Mesodermal cell (in vitro differentiated cells): Measurements from ENCODE around the gene PLEKHG4B.

Source experiments
- H3K27ac ChIP-seq: 2 replicates; pipeline ENCODE4 v1.7.0; 2013; ENCODE audit warnings: mild to moderate bottlenecking, low read depth, low read length, moderate library complexity; ENCODE audit not compliant: severe bottlenecking
- H3K36me3 ChIP-seq: 2 replicates; pipeline ENCODE4 v1.7.1; 2013; ENCODE audit warnings: mild to moderate bottlenecking, low read length, moderate library complexity; ENCODE audit not compliant: control insufficient read depth, insufficient read depth
- H3K4me1 ChIP-seq: one replicate; pipeline ENCODE4 v1.7.1; 2013; ENCODE audit warnings: mild to moderate bottlenecking, low read length; ENCODE audit not compliant: insufficient read depth, control insufficient read depth, poor library complexity, severe bottlenecking
- H3K4me3 ChIP-seq: 2 replicates; pipeline ENCODE4 v1.7.0; 2013; ENCODE audit warnings: low read length, control low read depth, mild to moderate bottlenecking; ENCODE audit not compliant: insufficient read depth, poor library complexity, severe bottlenecking; ENCODE audit errors: extremely low read depth
- H3K9me3 ChIP-seq: 2 replicates; pipeline ENCODE4 v1.7.1; 2013; ENCODE audit warnings: mild to moderate bottlenecking, low read length, moderate library complexity; ENCODE audit not compliant: control insufficient read depth
- WGBS, 2 experiments: methylation state at CpG; one replicate each; pipeline ENCODE4 v1.1.5; 2013; ENCODE audit warnings: missing lambda C conversion rate in 2 of 2; ENCODE audit not compliant: insufficient coverage in 2 of 2; 5-methylcytosine and 5-hydroxymethylcytosine counted together

Gene PLEKHG4B

GRCh38 chr5:139579-140442, 47.8 kb downstream of the PLEKHG4B start:
- no peak overlapping the region for H3K27ac ChIP-seq
- H3K4me3 ChIP-seq = no peak overlapping the region
- H3K4me1 ChIP-seq = no peaks in the 10 kb centered on the region
- 91 to 93% methylated on average over 29 to 33 of the region's 36 CpGs for WGBS, 2 experiments
- H3K9me3 ChIP-seq = no peaks in the 10 kb centered on the region
- peaks cover 13% of the 10 kb centered on the region for H3K36me3 ChIP-seq

GRCh38 chr5:140443-140829, 48.5 kb downstream of the PLEKHG4B start:
- Histone ChIP-seq H3K4me1 (no peaks in the 10 kb centered on the region), H3K36me3 (peaks cover 17% of the 10 kb centered on the region), H3K4me3 (no peak overlapping the region), H3K27ac (no peak overlapping the region), H3K9me3 (no peaks in the 10 kb centered on the region)
- WGBS, 2 experiments = 94 to 100% methylated on average over 1 to 2 of the region's 7 CpGs

- Histone ChIP-seq H3K4me3 (no peak overlapping the region), H3K27ac (no peak overlapping the region), H3K9me3 (no peaks in the 10 kb centered on the region), H3K36me3 (peaks cover 22% of the 10 kb centered on the region), H3K4me1 (no peaks in the 10 kb centered on the region)
- 91 to 94% methylated on average over 7 to 9 of the region's 13 CpGs for WGBS, 2 experiments
These were observed 49.2 kb downstream of the PLEKHG4B start for GRCh38 chr5:141211-141610.

GRCh38 chr5:141761-142160, 49.8 kb downstream of the PLEKHG4B start:
- Histone ChIP-seq H3K4me1 (no peaks in the 10 kb centered on the region), H3K36me3 (peaks cover 26% of the 10 kb centered on the region), H3K4me3 (no peak overlapping the region), H3K27ac (no peak overlapping the region), H3K9me3 (peaks cover 3% of the 10 kb centered on the region)
- 90 to 96% methylated on average over 10 to 12 of the region's 12 CpGs for WGBS, 2 experiments

DNA sequence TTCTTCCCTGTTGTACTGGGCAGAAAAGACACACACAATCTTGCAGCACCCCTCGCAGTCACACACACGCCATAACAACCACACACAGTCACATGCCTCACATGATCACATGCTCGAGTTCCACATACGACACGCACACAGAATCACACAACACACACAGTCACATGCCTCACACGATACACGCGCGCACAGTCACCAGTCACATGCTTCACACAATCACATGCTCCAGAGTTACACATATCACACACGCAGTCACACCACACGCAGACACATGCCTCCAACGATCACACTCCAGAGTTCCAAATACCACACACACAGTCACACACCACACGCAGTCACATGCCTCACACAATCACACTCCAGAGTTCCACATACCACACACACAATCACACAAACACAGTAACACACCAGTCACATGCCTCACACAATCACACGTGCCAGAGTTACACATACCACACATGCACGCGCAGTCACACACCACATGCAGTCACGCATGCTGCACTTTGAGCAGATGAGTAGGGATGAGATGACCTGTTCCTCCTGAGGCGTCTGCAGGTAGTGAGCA, 50.4 kb downstream of the PLEKHG4B start:
- Histone ChIP-seq H3K36me3 (peaks cover 32% of the 10 kb centered on the region), H3K4me3 (no peak overlapping the region), H3K27ac (no peak overlapping the region), H3K4me1 (no peaks in the 10 kb centered on the region), H3K9me3 (peaks cover 9% of the 10 kb centered on the region)
- WGBS, 2 experiments = 97% methylated on average over 18 of the region's 18 CpGs

DNA sequence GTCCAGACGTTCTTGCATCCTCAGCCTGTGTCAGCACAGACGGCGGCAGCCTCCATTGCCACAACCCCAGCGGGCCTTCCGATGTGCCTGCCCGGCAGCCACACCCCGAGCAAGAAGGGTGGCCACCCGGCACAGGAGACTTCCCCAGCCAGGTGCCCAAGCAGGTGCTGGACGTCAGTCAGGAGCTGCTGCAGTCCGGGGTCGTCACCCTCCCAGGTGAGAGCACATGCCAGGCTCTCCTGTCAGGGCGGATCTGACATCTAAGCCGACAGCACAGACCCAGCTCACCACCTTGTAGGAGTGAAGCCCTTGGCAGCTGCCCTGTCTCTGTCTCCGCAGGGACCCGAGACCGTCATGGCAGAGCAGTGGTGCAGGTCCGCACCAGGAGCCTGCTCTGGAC, 51.1 kb downstream of the PLEKHG4B start:
- Histone ChIP-seq H3K4me3 (no peak overlapping the region), H3K27ac (no peak overlapping the region), H3K36me3 (peaks cover 35% of the 10 kb centered on the region), H3K9me3 (peaks cover 16% of the 10 kb centered on the region), H3K4me1 (no peaks in the 10 kb centered on the region)
- WGBS, 2 experiments = 80 to 86% methylated on average over 17 of the region's 17 CpGs

DNA sequence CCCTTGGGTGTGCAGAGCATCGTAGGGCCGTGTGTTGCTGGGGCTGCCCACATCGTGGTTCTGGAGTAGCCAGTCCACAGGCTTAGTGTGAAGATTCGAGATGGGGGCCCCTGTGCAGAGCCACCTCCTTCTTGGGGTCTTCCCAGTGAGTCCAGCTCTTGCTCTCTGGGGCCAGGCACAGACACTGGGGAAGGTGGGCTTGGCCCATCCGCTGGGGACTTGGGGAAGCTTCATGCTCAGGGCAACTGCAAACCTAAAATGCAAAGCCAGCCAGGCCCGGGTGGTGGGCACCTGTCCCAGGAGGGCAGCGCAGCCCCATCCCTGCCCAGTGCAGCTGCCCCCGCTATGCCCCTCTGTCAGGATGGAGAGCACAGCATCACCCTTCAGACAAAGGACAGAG, 53.0 kb downstream of the PLEKHG4B start:
- WGBS, 2 experiments = 91 to 98% methylated on average over 7 to 8 of the region's 8 CpGs
- Histone ChIP-seq H3K4me3 (no peak overlapping the region), H3K4me1 (no peaks in the 10 kb centered on the region), H3K27ac (no peak overlapping the region), H3K36me3 (peaks cover 35% of the 10 kb centered on the region), H3K9me3 (peaks cover 21% of the 10 kb centered on the region)

- H3K36me3 ChIP-seq = peaks cover 35% of the 10 kb centered on the region
- no peaks in the 10 kb centered on the region for H3K4me1 ChIP-seq
- H3K4me3 ChIP-seq = no peak overlapping the region
- 58 to 71% methylated on average over 4 to 6 of the region's 7 CpGs for WGBS, 2 experiments
- no peak overlapping the region for H3K27ac ChIP-seq
- peaks cover 21% of the 10 kb centered on the region for H3K9me3 ChIP-seq
These were observed 53.8 kb downstream of the PLEKHG4B start for GRCh38 chr5:145585-146323.

DNA sequence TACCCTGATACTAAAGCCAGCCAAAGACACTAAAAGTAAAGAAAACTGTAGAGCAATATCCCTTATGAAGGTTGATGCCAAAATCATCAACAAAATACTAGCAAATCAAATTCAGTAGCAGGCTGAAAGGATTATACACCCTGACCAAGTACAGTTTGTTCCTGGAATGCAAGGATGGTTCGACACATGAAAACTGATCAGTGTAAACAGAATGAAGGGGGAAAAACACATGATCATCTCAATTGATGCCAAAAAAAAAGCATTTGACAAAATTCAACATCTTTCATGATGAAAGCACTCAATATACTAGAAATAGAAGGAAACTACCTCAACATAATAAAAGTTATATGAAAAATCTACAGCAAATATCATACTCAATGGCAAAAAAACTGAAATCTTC, 55.8 kb downstream of the PLEKHG4B start:
- no peaks in the 10 kb centered on the region for H3K4me1 ChIP-seq
- WGBS, 2 experiments = 57% methylated on average over 1 of the region's 1 CpG; no CpG with 5 or more reads in 1 of the 2 experiments
- H3K27ac ChIP-seq = no peak overlapping the region
- H3K4me3 ChIP-seq = no peak overlapping the region
- peaks cover 29% of the 10 kb centered on the region for H3K36me3 ChIP-seq
- H3K9me3 ChIP-seq = peaks cover 21% of the 10 kb centered on the region

GRCh38 chr5:149745-150485, 57.9 kb downstream of the PLEKHG4B start:
- Histone ChIP-seq H3K9me3 (peaks cover 21% of the 10 kb centered on the region), H3K4me1 (no peaks in the 10 kb centered on the region), H3K4me3 (no peak overlapping the region), H3K36me3 (peaks cover 25% of the 10 kb centered on the region), H3K27ac (no peak overlapping the region)
- WGBS, 2 experiments = 85 to 96% methylated on average over 4 of the region's 6 CpGs
